ENCODE measurements around the gene ELF5. TPM values are rescaled to one million over a fixed set of nuclear protein-coding genes. Genes with fewer than 3 reads are reported as not detected.

Gene ELF5
- total RNA-seq (not detected), polyA plus RNA-seq (not detected)

DNA sequence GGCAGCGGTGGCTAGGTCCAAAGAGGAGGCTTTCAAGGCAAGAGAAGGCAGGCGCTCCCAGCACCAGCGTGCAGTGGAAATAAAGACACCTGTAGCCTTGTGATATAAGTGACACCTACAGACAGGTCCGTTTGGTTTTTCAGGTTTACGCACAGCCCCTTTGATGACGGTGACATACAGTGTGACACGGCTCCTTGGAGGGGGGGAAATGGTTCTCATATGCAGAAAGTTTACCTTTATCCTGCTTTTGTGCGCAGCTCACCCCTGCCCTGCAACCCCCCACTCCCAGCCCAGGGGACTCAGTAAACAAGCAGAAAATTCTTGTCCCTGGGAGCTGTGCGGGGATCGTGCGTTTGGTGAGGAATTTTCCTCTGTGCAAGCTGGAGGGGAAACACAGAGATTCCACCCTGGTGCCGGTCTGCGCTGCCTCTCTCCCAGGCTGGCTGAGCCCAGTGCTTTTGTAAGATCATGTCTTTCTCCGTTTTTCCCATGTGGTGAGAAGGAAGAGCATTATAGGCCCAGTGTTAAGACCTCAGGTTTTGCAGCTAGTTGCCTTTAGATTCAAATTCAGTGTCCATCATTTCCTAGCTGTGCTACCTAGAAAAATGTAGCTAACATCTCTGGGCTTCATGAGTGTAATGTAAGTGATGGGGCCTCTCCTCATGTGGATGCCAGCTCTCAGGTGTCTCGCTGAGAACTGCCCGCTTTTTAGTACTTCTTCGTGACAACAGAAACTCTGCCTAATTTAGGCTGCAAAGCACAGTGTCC, at the start of gene ELF5:
Gene ELF5, minus strand, starts transcription at position 113 of the 768 bp plus-strand sequence. CDS start 8,045 bp downstream, outside the sequence.
- Mint-ChIP-seq H3K4me3 (no peak within 1 kb of the TSS), H3K27me3 (no peaks in the 10 kb centered on the region), H3K4me1 (no peaks in the 10 kb centered on the region), H3K9me3 (no peaks in the 10 kb centered on the region), H3K36me3 (no peaks in the 10 kb centered on the region), H3K27ac (no peak within 1 kb of the TSS)
- peaks cover 2% of the 10 kb centered on the region for H3K27me3 ChIP-seq (ENCODE audit: control insufficient read depth, insufficient read depth, low read length)
- H3K4me1 ChIP-seq (ENCODE audit: control insufficient read depth, insufficient read depth, low read length, poor library complexity, severe bottlenecking): no peaks in the 10 kb centered on the region
- H3K4me3 ChIP-seq (ENCODE audit: low read depth, low read length): no peak within 1 kb of the TSS
- no peaks in the 10 kb centered on the region for H3K9me3 ChIP-seq (ENCODE audit: control insufficient read depth in 2 of 2, low read length in 2 of 2)
- DNase-seq (no peak), ATAC-seq (ENCODE audit: low read depth in 2 of 2) (no peak)
- no peaks in the 10 kb centered on the region for H3K36me3 ChIP-seq (ENCODE audit: control insufficient read depth, insufficient read depth, low read length)
- H3K27ac ChIP-seq (ENCODE audit: insufficient read depth, low read length, poor library complexity, severe bottlenecking): no peak within 1 kb of the TSS

DNA sequence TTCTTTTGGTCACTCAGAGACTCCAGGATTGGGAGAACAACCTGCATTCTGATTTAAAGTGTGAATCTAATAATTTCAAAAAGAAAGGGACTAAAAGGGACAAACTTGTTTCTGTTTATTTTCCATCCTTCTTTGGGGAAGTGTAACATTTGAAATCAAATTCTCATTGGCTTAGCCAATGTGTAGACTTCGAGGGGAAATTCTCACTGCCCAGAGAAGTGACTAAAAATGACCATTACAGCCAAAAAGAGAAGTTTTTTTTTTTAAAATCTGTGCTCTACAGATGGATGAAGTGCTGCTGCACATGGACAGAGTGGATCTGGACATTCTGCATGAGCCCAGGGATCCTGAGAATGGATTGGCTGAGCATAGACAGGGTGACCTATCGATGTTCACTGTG, 49.4 kb upstream of the ELF5 start:
- DNase-seq (no peak), ATAC-seq (ENCODE audit: low read depth in 2 of 2) (no peak)
- Histone ChIP-seq H3K27me3 (ENCODE audit: control insufficient read depth, insufficient read depth, low read length) (peaks cover 10% of the 10 kb centered on the region), H3K4me3 (ENCODE audit: low read depth, low read length) (no peak overlapping the region), H3K4me1 (ENCODE audit: control insufficient read depth, insufficient read depth, low read length, poor library complexity, severe bottlenecking) (no peaks in the 10 kb centered on the region), H3K27ac (ENCODE audit: insufficient read depth, low read length, poor library complexity, severe bottlenecking) (no peak overlapping the region), H3K36me3 (ENCODE audit: control insufficient read depth, insufficient read depth, low read length) (no peaks in the 10 kb centered on the region), H3K9me3 (ENCODE audit: control insufficient read depth in 2 of 2, low read length in 2 of 2) (no peaks in the 10 kb centered on the region)
- peaks cover 0 to 2% (median 0%) of the 10 kb centered on the region in 7 donors for H3K9me3 Mint-ChIP-seq
- H3K27me3 Mint-ChIP-seq: peaks cover 16% of the 10 kb centered on the region
- no peaks in the 10 kb centered on the region for H3K4me1 Mint-ChIP-seq
- H3K4me3 Mint-ChIP-seq: no peak overlapping the region
- H3K36me3 Mint-ChIP-seq: no peaks in the 10 kb centered on the region
- H3K27ac Mint-ChIP-seq: no peak overlapping the region

DNA sequence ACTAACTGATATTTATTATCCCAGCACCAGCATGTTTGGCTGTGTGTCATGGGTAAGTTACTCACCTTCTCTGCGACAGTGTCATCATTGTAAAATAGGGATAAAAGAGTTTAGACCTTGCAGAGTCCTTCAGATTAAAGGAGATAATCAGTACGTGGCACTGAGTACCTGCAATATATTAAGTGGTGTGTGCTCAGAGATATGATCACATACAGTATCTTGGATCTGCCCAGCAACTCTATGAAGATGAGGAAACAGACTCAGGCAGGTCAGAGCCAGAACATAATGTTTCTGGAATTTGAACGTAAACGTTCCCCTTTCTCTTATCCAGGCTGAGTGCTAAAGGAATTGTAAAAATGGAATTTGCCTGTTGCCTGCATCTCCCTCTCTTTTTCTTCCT, 46.9 kb upstream of the ELF5 start:
- Histone ChIP-seq H3K9me3 (ENCODE audit: control insufficient read depth in 2 of 2, low read length in 2 of 2) (no peaks in the 10 kb centered on the region), H3K27me3 (ENCODE audit: control insufficient read depth, insufficient read depth, low read length) (peaks cover 10% of the 10 kb centered on the region), H3K36me3 (ENCODE audit: control insufficient read depth, insufficient read depth, low read length) (no peaks in the 10 kb centered on the region), H3K4me1 (ENCODE audit: control insufficient read depth, insufficient read depth, low read length, poor library complexity, severe bottlenecking) (no peaks in the 10 kb centered on the region), H3K27ac (ENCODE audit: insufficient read depth, low read length, poor library complexity, severe bottlenecking) (no peak overlapping the region), H3K4me3 (ENCODE audit: low read depth, low read length) (no peak overlapping the region)
- Mint-ChIP-seq H3K4me3 (no peak overlapping the region), H3K27ac (no peak overlapping the region), H3K9me3 (peaks cover 0 to 2% (median 0%) of the 10 kb centered on the region in 7 donors), H3K4me1 (no peaks in the 10 kb centered on the region), H3K27me3 (peaks cover 20% of the 10 kb centered on the region), H3K36me3 (no peaks in the 10 kb centered on the region)
- ATAC-seq (ENCODE audit: low read depth in 2 of 2) (no peak), DNase-seq (no peak)

DNA sequence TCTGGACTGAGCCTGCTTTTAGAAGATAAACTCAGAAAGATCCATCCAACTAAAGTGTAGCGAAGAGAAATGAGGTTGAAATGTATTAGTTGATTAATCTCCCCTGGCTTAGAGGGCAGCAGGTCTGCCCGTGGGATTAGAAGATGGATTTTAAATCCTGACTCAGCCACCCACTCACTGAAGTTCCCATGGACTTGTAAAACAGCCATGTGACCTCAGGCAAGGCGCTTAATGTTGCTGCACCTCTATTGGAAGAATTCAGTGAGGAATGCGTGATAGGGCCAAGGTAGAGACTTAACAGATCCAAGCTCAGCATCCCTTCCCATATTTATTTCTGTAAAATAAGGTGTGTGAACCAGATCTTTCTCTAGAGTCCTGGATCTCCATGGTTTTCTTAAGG, 45.1 kb upstream of the ELF5 start:
- Mint-ChIP-seq H3K27ac (no peak overlapping the region), H3K9me3 (peaks cover 0 to 2% (median 0%) of the 10 kb centered on the region in 7 donors), H3K4me3 (no peak overlapping the region), H3K36me3 (no peaks in the 10 kb centered on the region), H3K27me3 (peaks cover 16% of the 10 kb centered on the region), H3K4me1 (no peaks in the 10 kb centered on the region)
- DNase-seq (no peak), ATAC-seq (ENCODE audit: low read depth in 2 of 2) (no peak)
- Histone ChIP-seq H3K9me3 (ENCODE audit: control insufficient read depth in 2 of 2, low read length in 2 of 2) (no peaks in the 10 kb centered on the region), H3K4me3 (ENCODE audit: low read depth, low read length) (no peak overlapping the region), H3K27ac (ENCODE audit: insufficient read depth, low read length, poor library complexity, severe bottlenecking) (no peak overlapping the region), H3K4me1 (ENCODE audit: control insufficient read depth, insufficient read depth, low read length, poor library complexity, severe bottlenecking) (no peaks in the 10 kb centered on the region), H3K27me3 (ENCODE audit: control insufficient read depth, insufficient read depth, low read length) (peaks cover 18% of the 10 kb centered on the region), H3K36me3 (ENCODE audit: control insufficient read depth, insufficient read depth, low read length) (no peaks in the 10 kb centered on the region)

DNA sequence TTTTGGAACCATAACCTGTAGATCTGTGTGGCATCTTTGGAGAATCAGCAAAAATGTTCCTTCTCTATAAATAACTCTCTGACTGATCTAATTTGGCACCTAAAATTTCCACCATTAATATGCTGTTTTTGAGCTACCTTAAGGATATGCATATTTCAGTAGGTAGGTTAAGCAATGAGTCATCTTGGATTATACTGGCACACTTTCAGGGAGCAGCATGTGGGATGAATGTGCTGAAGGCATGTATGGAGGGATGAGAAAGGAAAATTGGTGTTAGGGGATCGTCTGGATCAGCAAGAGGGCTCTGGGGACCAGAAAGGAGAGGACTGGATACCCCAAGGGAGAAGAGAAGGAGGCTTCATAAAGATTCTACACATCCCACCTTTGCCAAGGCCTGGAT, 44.6 kb upstream of the ELF5 start:
- H3K4me1 Mint-ChIP-seq: no peaks in the 10 kb centered on the region
- H3K9me3 Mint-ChIP-seq: peaks cover 0 to 2% (median 0%) of the 10 kb centered on the region in 7 donors
- DNase-seq: no peak
- H3K4me3 ChIP-seq (ENCODE audit: low read depth, low read length): no peak overlapping the region
- H3K27me3 ChIP-seq (ENCODE audit: control insufficient read depth, insufficient read depth, low read length): peaks cover 19% of the 10 kb centered on the region
- no peak overlapping the region for H3K4me3 Mint-ChIP-seq
- H3K27ac Mint-ChIP-seq: no peak overlapping the region
- no peaks in the 10 kb centered on the region for H3K36me3 Mint-ChIP-seq
- H3K27ac ChIP-seq (ENCODE audit: insufficient read depth, low read length, poor library complexity, severe bottlenecking): no peak overlapping the region
- peaks cover 18% of the 10 kb centered on the region for H3K27me3 Mint-ChIP-seq
- no peaks in the 10 kb centered on the region for H3K36me3 ChIP-seq (ENCODE audit: control insufficient read depth, insufficient read depth, low read length)
- ATAC-seq (ENCODE audit: low read depth in 2 of 2): no peak
- H3K4me1 ChIP-seq (ENCODE audit: control insufficient read depth, insufficient read depth, low read length, poor library complexity, severe bottlenecking): no peaks in the 10 kb centered on the region
- no peaks in the 10 kb centered on the region for H3K9me3 ChIP-seq (ENCODE audit: control insufficient read depth in 2 of 2, low read length in 2 of 2)

DNA sequence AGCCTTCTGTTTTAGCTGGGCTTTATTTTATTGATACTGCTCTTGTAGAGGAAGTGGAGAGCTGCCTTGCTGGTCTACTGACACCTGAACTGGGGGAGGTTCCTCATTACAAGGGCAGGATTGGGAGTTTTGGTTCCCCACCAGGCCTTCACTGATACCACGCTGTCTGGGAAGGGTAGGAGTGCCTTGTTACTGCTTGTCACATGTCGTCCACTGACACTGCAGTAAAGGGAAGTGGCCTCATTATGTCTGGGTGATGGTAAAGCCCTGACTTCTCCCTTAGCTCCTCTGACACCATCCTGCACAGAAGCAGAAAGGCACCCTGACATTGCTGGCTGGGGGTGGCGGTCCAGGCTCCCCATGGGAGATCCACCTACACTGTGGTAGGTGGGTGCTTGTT, 38.7 kb upstream of the ELF5 start:
- Histone ChIP-seq H3K4me1 (ENCODE audit: control insufficient read depth, insufficient read depth, low read length, poor library complexity, severe bottlenecking) (no peaks in the 10 kb centered on the region), H3K4me3 (ENCODE audit: low read depth, low read length) (no peak overlapping the region), H3K36me3 (ENCODE audit: control insufficient read depth, insufficient read depth, low read length) (no peaks in the 10 kb centered on the region), H3K27me3 (ENCODE audit: control insufficient read depth, insufficient read depth, low read length) (peaks cover 12% of the 10 kb centered on the region), H3K27ac (ENCODE audit: insufficient read depth, low read length, poor library complexity, severe bottlenecking) (no peak overlapping the region), H3K9me3 (ENCODE audit: control insufficient read depth in 2 of 2, low read length in 2 of 2) (no peaks in the 10 kb centered on the region)
- H3K4me1 Mint-ChIP-seq: no peaks in the 10 kb centered on the region
- ATAC-seq (ENCODE audit: low read depth in 2 of 2) (no peak), DNase-seq (no peak)
- H3K27ac Mint-ChIP-seq: no peak overlapping the region
- peaks cover 27% of the 10 kb centered on the region for H3K27me3 Mint-ChIP-seq
- H3K9me3 Mint-ChIP-seq: peaks cover 0 to 3% (median 0%) of the 10 kb centered on the region in 7 donors
- no peaks in the 10 kb centered on the region for H3K36me3 Mint-ChIP-seq
- H3K4me3 Mint-ChIP-seq: no peak overlapping the region

DNA sequence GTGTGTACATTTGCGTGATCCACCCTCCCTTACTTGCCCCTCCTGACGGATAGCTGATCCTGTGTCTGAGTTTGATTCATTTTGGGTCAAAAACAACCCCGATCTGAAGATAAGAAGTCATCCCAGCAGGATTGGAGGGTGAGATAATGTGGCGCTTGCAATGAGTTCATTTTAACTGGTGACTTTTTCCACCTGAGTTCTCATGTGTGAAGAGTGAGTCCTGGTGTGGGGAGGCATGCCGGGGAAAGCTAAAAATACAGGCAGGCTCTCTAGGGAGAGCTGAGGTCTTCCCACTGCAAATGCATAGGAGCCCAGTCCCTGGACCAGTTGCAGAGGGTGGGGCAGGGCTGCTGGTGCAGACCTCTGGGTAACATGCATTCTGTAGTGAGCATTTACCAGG, 35.7 kb upstream of the ELF5 start:
- no peaks in the 10 kb centered on the region for H3K4me1 Mint-ChIP-seq
- H3K9me3 Mint-ChIP-seq: peaks cover 0 to 5% (median 0%) of the 10 kb centered on the region in 7 donors
- no peaks in the 10 kb centered on the region for H3K36me3 ChIP-seq (ENCODE audit: control insufficient read depth, insufficient read depth, low read length)
- H3K4me1 ChIP-seq (ENCODE audit: control insufficient read depth, insufficient read depth, low read length, poor library complexity, severe bottlenecking): no peaks in the 10 kb centered on the region
- H3K9me3 ChIP-seq (ENCODE audit: control insufficient read depth in 2 of 2, low read length in 2 of 2): no peaks in the 10 kb centered on the region
- no peak overlapping the region for H3K27ac ChIP-seq (ENCODE audit: insufficient read depth, low read length, poor library complexity, severe bottlenecking)
- H3K27me3 ChIP-seq (ENCODE audit: control insufficient read depth, insufficient read depth, low read length): peaks cover 11% of the 10 kb centered on the region
- H3K27ac Mint-ChIP-seq: no peak overlapping the region
- H3K4me3 ChIP-seq (ENCODE audit: low read depth, low read length): no peak overlapping the region
- H3K27me3 Mint-ChIP-seq: peaks cover 23% of the 10 kb centered on the region
- no peak overlapping the region for H3K4me3 Mint-ChIP-seq
- no peak for ATAC-seq (ENCODE audit: low read depth in 2 of 2)
- H3K36me3 Mint-ChIP-seq: no peaks in the 10 kb centered on the region
- no peak for DNase-seq

DNA sequence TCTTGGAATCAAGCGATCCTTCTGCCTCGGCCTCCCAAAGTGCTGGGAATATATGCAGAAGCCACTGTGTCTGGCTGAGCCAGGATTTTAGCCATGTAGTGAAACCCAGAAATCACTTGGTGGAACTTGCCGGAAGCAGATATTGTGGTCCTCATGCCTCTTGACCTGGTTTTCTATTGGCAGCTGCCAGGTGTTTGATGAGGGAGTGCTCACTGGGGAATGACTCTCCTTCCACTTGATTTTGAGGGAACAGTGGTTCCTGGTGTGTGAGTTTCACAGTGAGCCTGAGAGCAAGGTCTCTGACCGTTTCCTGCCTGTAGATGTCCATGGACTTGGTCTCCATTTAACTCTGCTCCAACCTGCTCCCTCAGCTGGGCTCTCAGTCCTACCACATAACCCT, 34.7 kb upstream of the ELF5 start:
- no peak overlapping the region for H3K4me3 Mint-ChIP-seq
- ATAC-seq (ENCODE audit: low read depth in 2 of 2): no peak
- H3K4me3 ChIP-seq (ENCODE audit: low read depth, low read length): no peak overlapping the region
- H3K9me3 ChIP-seq (ENCODE audit: control insufficient read depth in 2 of 2, low read length in 2 of 2): no peaks in the 10 kb centered on the region
- H3K27me3 Mint-ChIP-seq: peaks cover 26% of the 10 kb centered on the region
- H3K27me3 ChIP-seq (ENCODE audit: control insufficient read depth, insufficient read depth, low read length): peaks cover 8% of the 10 kb centered on the region
- H3K4me1 ChIP-seq (ENCODE audit: control insufficient read depth, insufficient read depth, low read length, poor library complexity, severe bottlenecking): no peaks in the 10 kb centered on the region
- no peaks in the 10 kb centered on the region for H3K36me3 ChIP-seq (ENCODE audit: control insufficient read depth, insufficient read depth, low read length)
- H3K36me3 Mint-ChIP-seq: no peaks in the 10 kb centered on the region
- no peak overlapping the region for H3K27ac Mint-ChIP-seq
- H3K4me1 Mint-ChIP-seq: no peaks in the 10 kb centered on the region
- H3K9me3 Mint-ChIP-seq: peaks cover 0 to 5% (median 0%) of the 10 kb centered on the region in 7 donors
- DNase-seq: no peak
- H3K27ac ChIP-seq (ENCODE audit: insufficient read depth, low read length, poor library complexity, severe bottlenecking): no peak overlapping the region
